Spleen (tissue), 11 donors: ENCODE data around the gene SFXN5. TPM values are rescaled to one million over a fixed set of nuclear protein-coding genes. Genes with fewer than 3 reads are reported as not detected.

Experiments used
- DNase-seq: peaks from one replicate; pipeline ENCODE4 v3.0.0-alpha.2; 2020
- H3K27ac ChIP-seq, 8 donors: fragments of 200-600 bp; sonication (generic) in 7 of 8; 1 replicate in 4 of 8; 2 replicates in 4 of 8; pipeline versions ENCODE4 v1.5.0 to v1.8.0; 2016 to 2021; ENCODE audit warnings: inconsistent platforms in 4 of 8, mild to moderate bottlenecking in 4 of 8, moderate library complexity in 1 of 8
- H3K27me3 ChIP-seq, 7 donors: fragments of 200-600 bp; sonication (generic) in 6 of 7; replicated peaks in 1 of 7; 1 replicate in 4 of 7; 2 replicates in 3 of 7; pipeline versions ENCODE4 v1.5.0 to v1.8.0; 2016 to 2021; ENCODE audit warnings: inconsistent platforms in 3 of 7, mild to moderate bottlenecking in 1 of 7
- H3K36me3 ChIP-seq, 6 donors: fragments of 200-600 bp; sonication (generic) in 5 of 6; 1 replicate in 4 of 6; 2 replicates in 2 of 6; pipeline versions ENCODE4 v1.5.0 to v1.8.0; 2016 to 2021; ENCODE audit warnings: inconsistent platforms in 2 of 6
- H3K4me1 ChIP-seq, 6 donors: fragments of 200-600 bp; sonication (generic) in 5 of 6; 1 replicate in 3 of 6; 2 replicates in 3 of 6; pipeline versions ENCODE4 v1.5.0 to v1.8.0; 2016 to 2021; ENCODE audit warnings: inconsistent platforms in 3 of 6
- H3K4me3 ChIP-seq, 8 donors: fragments of 200-600 bp; sonication (generic) in 7 of 8; 1 replicate in 4 of 8; 2 replicates in 4 of 8; pipeline versions ENCODE4 v1.5.0 to v1.8.0; 2016 to 2021; ENCODE audit warnings: inconsistent platforms in 4 of 8, mild to moderate bottlenecking in 4 of 8, moderate library complexity in 2 of 8
- H3K9me3 ChIP-seq, 8 donors: fragments of 200-600 bp; sonication (generic) in 7 of 8; 1 replicate in 4 of 8; 2 replicates in 4 of 8; pipeline versions ENCODE4 v1.5.0 to v1.8.0; 2016 to 2021; ENCODE audit warnings: inconsistent platforms in 4 of 8
- POLR2A ChIP-seq, 3 donors: fragments of 450-650 bp; IDR thresholded peaks; one replicate each; pipeline ENCODE4 v1.5.1; 2017; ENCODE audit warnings: antibody characterized with exemption in 3 of 3, mild to moderate bottlenecking in 1 of 3
- POLR2AphosphoS5 ChIP-seq, 3 donors: sonication (generic); formaldehyde crosslinking; IDR thresholded peaks; one replicate each; pipeline ENCODE4 v1.5.1; 2017; ENCODE audit warnings: antibody characterized with exemption in 3 of 3
- WGBS, 5 donors: extraction: QIAGEN DNeasy Blood & Tissue Kit in 3 of 5; methylation state at CpG; one replicate each; pipeline versions ENCODE4 v1.1.5 to v1.1.7; 2013 to 2018; 5-methylcytosine and 5-hydroxymethylcytosine counted together
- intact Hi-C: fragments of 100-400 bp; cut with DNase I; formaldehyde crosslinking; loops from one replicate; pipeline ENCODE4 v1.15.0; 2023; ENCODE audit warnings: low total_unique reads
- polyA plus RNA-seq, 3 donors: library from polyadenylated mRNA; stranded (reverse); fragments of 200-250 nt; gene quantifications; one replicate each; pipeline ENCODE4 v1.2.1, GENCODE V29; 2013
- total RNA-seq, 7 donors: library from RNA; depleted of rRNA in 3 of 7; stranded (reverse); fragments of >200 nt in 3 of 7; fragmentation: NEBNext Ultra II Directional in 4 of 7; extraction: Animal tissue kit (Norgen Biotek cat#: 25700) in 4 of 7; gene quantifications; one replicate each; pipeline versions ENCODE4 v1.1.0 to v1.2.1, GENCODE V29; 2016 to 2021
- TF ChIP-seq, protein P1 (sequence below), 11 experiments: fragments of 200-600 bp in 7 of 11; fragments of 450-650 bp in 4 of 11; sonication (generic) in 4 of 11; IDR thresholded peaks in 8 of 11; conservative IDR thresholded peaks in 3 of 11; 1 replicate in 7 of 11; 2 replicates in 4 of 11; pipeline versions ENCODE4 v1.4.0 to v1.8.0; 2016 to 2021; ENCODE audit warnings: antibody characterized with exemption in 11 of 11, inconsistent platforms in 4 of 11, mild to moderate bottlenecking in 1 of 11
- donor health status: healthy with polysubstance abuse.
- donor health status: DM: no; HTN: no; CAD: no; lungs with moderate emphysema.
- donor health status: DM: no; HTN: no; CAD: no.
- donor health status: Bipolar disorder and iron deficiency.
- donor health status: healthy.
- donor health status: DM: no; HTN: no; CAD: no.
- donor health status: DM: yes; HTN: yes; CAD: no.

Gene SFXN5
- total and polyA plus RNA-seq, 10 donors, result 2.6 to 41.4 (median 22.9) TPM

DNA sequence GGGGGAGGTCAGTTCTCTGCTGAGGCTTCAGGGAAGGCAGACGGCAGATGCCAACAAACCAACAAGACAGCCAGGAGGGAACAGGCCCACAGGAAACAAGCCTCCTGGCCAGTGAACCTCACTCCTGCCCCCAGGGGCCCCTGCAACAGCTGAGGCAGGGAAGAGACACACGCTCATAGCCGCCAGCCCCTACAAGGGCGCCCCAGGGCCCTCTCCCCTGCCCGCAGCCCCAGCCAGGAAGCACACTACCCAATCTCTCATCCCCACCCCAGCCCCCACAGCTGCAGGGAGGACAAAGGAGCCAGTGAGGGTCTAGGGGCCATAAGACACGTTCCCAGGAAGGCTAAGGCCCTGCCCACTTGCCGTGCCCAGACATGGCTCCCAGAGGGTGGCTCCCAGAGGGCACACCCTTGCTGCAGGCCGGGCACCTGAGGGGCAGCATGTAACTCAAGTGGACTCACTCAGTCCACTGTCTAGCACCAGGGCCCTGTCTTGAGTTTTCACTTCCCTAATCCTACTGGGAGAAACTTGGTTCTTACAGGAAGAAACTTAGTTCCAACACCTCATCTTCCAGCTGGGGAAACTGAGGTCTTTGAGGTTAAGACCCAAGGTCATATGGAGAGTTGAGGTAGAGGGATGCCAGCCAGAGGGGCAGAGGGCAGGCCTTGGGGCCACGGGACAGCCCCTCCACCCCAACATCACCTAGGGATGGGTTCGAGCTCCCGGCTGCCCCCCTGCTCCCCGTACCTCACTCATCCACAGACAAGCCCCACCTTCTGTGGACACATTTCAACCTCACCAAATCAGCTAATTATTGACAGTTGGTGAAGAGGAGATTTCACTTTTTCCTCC is 116.9 kb downstream of the SFXN5 start:
- Histone ChIP-seq H3K9me3 (no peaks in the 10 kb centered on the region), H3K36me3 (peaks cover 0 to 94% (median 0%) of the 10 kb centered on the region in 6 donors), H3K27me3 (no peaks in the 10 kb centered on the region), H3K4me1 (peaks cover 0 to 13% (median 0%) of the 10 kb centered on the region in 6 donors), H3K27ac (peak overlapping the region in 1 of 8 donors; percentile 14), H3K4me3 (peak overlapping the region in 1 of 8 donors; percentile 21)
- intact Hi-C loops, result no loop called here
- 67 to 76% (median 73%) methylated on average over 10 to 12 of the region's 12 CpGs for WGBS, 5 donors
- DNase-seq, result no peak
- no peak for TF ChIP-seq POLR2AphosphoS5 (IDR thresholded peaks at IDR 0.05)
- TF ChIP-seq POLR2A (IDR thresholded peaks at IDR 0.05), result no peak
- TF ChIP-seq, protein P1, sequence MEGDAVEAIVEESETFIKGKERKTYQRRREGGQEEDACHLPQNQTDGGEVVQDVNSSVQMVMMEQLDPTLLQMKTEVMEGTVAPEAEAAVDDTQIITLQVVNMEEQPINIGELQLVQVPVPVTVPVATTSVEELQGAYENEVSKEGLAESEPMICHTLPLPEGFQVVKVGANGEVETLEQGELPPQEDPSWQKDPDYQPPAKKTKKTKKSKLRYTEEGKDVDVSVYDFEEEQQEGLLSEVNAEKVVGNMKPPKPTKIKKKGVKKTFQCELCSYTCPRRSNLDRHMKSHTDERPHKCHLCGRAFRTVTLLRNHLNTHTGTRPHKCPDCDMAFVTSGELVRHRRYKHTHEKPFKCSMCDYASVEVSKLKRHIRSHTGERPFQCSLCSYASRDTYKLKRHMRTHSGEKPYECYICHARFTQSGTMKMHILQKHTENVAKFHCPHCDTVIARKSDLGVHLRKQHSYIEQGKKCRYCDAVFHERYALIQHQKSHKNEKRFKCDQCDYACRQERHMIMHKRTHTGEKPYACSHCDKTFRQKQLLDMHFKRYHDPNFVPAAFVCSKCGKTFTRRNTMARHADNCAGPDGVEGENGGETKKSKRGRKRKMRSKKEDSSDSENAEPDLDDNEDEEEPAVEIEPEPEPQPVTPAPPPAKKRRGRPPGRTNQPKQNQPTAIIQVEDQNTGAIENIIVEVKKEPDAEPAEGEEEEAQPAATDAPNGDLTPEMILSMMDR (IDR thresholded peaks at IDR 0.05 in 8 of 11, conservative IDR thresholded peaks at IDR 0.05 in 3 of 11), result no peak

- Histone ChIP-seq H3K4me3 (peak overlapping the region in 1 of 8 donors; percentile 21), H3K4me1 (peaks cover 0 to 13% (median 0%) of the 10 kb centered on the region in 6 donors), H3K36me3 (peaks cover 0 to 87% (median 0%) of the 10 kb centered on the region in 6 donors), H3K27me3 (no peaks in the 10 kb centered on the region), H3K9me3 (no peaks in the 10 kb centered on the region), H3K27ac (peak overlapping the region in 1 of 8 donors; percentile 14)
- TF ChIP-seq, protein P1 (IDR thresholded peaks at IDR 0.05 in 8 of 11, conservative IDR thresholded peaks at IDR 0.05 in 3 of 11), result no peak
- TF ChIP-seq POLR2A (IDR thresholded peaks at IDR 0.05) (no peak), POLR2AphosphoS5 (IDR thresholded peaks at IDR 0.05) (no peak)
- 26 to 71% (median 33%) methylated on average over 4 of the region's 4 CpGs for WGBS, 5 donors
- DNase-seq, result no peak
- intact Hi-C loops, result no loop called here
Measured at GRCh38 chr2:72953976-72954375, 117.5 kb downstream of the SFXN5 start.

- TF ChIP-seq POLR2A (IDR thresholded peaks at IDR 0.05) (no peak), POLR2AphosphoS5 (IDR thresholded peaks at IDR 0.05) (no peak)
- TF ChIP-seq, protein P1 (IDR thresholded peaks at IDR 0.05 in 8 of 11, conservative IDR thresholded peaks at IDR 0.05 in 3 of 11), result no peak
- no peaks in the 10 kb centered on the region for H3K9me3 ChIP-seq
- H3K36me3 ChIP-seq, result peaks cover 0 to 85% (median 0%) of the 10 kb centered on the region in 6 donors
- H3K27me3 ChIP-seq, result no peaks in the 10 kb centered on the region
- DNase-seq, result no peak
- intact Hi-C loops, result no loop called here
- peaks cover 0 to 13% (median 0%) of the 10 kb centered on the region in 6 donors for H3K4me1 ChIP-seq
- peak overlapping the region in 1 of 8 donors; percentile 14 for H3K27ac ChIP-seq
- 95 to 100% (median 100%) methylated on average over 1 of the region's 1 CpG for WGBS, 5 donors
- no peak overlapping the region for H3K4me3 ChIP-seq
Measured at GRCh38 chr2:72953528-72953927, 118.0 kb downstream of the SFXN5 start.

- Histone ChIP-seq H3K27me3 (no peaks in the 10 kb centered on the region), H3K4me3 (no peak overlapping the region), H3K27ac (no peak overlapping the region), H3K9me3 (no peaks in the 10 kb centered on the region), H3K4me1 (peaks cover 0 to 13% (median 0%) of the 10 kb centered on the region in 6 donors), H3K36me3 (peaks cover 0 to 82% (median 0%) of the 10 kb centered on the region in 6 donors)
- intact Hi-C loops, result no loop called here
- 89 to 98% (median 96%) methylated on average over 14 of the region's 14 CpGs for WGBS, 5 donors
- TF ChIP-seq POLR2AphosphoS5 (IDR thresholded peaks at IDR 0.05), result no peak
- no peak for TF ChIP-seq POLR2A (IDR thresholded peaks at IDR 0.05)
- TF ChIP-seq, protein P1 (IDR thresholded peaks at IDR 0.05 in 8 of 11, conservative IDR thresholded peaks at IDR 0.05 in 3 of 11), result no peak
- no peak for DNase-seq
Measured at GRCh38 chr2:72952961-72953360, 118.6 kb downstream of the SFXN5 start.
